Muscle of back (tissue), 11 donors: ENCODE measurements around the gene IL32. TPM values are rescaled to one million over a fixed set of nuclear protein-coding genes. Genes with fewer than 3 reads are reported as not detected.
A peak's percentile ranks its signal among the peaks of the same experiment; 100 is the strongest.

Experiments used
- DNase-seq, 3 donors: peaks; one replicate each; pipeline versions ENCODE4 v3.0.0 to v3.0.0-alpha.2; 2013
- polyA plus RNA-seq, 10 donors: library from polyadenylated mRNA; unstranded; fragments of 120-200 nt; gene quantifications; one replicate each; pipeline ENCODE4 v1.2.1, GENCODE V29; 2013; ENCODE audit not compliant: insufficient read length in 10 of 10

Gene IL32
- polyA plus RNA-seq, 10 donors: 43.8 to 181 (median 123) TPM

DNA sequence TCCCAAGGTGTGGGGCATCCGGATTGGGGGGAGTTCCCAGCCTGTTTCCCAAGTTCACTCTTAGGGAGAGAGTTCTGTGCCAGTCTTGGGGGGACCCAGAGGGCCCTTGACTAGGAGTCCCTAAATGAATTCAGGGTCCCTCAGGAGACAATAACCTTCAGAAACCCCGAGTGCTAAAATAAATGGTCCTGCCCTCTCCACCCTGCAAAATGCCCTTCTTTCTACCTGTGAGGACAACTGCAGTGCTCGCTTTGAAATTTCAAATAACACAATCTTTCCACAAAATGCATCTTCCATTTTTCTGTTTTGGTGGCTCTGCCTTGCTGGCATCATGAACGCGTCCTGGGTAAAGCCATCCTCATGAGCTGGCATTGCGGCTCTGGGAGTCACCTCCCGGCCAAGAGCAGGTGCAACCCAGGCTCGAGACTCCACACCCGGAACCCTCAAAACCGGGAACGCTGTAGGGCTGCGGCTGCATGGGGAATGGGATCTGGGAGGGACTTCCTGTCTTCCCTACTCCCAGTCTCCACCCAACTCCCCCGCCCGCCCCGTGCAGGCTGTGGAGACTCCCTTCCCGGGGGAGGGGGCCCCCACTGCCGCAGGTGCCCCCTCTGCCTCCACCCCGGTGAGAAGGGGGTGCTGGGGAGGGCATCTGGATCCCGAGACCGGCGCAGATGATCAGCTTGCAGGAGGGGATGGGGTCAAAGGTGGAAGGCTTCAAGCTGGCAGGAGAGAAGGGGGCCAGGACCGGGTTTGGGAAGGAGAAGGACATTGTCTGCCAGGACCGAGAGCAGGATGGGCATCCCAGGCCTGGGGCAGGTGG lies 46.8 kb downstream of the IL32 start, which contains the start of gene ZNF205:
ZNF205 (plus strand) TSS at position 529 of the 823 bp plus-strand sequence. CDS start 845 bp downstream, outside the sequence.
- DNase-seq: peak in 2 of 3 donors; percentile 76 to 86

DNA sequence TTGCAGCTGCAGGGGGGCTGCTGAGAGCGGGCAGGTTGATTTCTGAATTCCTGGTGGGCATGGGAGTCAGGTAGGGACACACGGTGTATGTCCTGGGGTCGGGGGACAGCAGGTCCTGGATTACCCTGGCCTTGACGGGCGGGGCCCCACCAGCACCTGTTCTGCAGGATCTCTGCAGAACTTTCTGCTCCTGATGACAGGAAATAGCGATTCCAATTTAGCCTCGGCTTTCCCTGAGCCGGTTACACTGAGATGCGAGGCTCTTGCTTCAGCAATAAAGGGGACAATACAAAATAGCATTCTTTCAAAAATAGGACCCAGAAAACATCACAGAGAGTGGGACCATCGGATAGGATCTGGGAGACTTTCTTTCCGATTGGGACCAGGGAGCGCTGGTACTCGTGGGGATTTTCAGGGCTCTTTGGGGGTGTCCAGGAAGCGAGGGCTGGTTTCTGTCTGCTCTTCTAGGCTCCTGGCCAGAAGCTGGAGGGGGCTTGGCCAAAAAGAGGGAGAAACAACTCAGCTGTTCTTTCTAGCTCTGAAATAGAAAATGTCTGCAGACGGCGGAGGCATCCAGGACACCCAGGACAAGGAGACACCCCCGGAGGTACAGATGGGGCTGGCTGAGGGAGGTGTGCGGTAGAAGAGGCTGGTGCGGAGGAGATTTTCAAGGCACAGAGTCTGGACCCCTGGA lies 47.6 kb downstream of the IL32 start:
- peak in 2 of 3 donors; percentile 62 to 82 for DNase-seq

DNA sequence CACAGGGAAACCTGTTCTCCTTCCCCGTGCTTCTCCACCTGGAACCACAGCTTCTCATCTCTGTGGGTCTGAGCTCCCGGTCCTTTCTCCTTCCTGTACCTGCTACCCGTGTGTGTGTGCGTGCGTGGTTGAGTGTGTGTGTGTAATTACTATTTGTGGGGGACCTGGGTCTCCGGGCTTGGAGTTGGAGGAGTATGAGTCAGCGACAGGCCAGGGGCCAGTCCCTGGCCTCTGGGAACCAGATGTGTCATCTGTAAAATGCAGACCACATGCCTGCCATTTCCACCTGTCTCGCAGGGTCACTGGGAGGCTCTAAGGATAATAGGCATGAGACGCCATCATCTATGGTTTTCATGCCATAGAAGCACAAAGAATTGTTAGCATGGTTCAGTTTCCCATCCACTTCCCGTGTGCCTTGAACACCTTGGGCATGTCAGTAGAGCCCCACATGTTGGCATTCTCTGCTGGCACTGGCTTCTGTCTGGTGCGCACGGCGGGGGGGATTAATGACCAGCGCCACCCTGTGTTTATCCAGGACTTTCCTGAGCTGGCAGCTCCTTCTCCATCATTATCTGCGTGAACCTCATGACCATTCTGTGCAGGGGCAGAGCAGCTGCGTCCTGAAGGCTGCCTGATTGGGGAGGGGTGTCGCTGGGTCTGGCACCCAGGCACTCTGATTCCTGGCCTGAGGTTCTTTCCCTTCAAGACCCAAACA lies 48.5 kb downstream of the IL32 start:
- DNase-seq: no peak

DNA sequence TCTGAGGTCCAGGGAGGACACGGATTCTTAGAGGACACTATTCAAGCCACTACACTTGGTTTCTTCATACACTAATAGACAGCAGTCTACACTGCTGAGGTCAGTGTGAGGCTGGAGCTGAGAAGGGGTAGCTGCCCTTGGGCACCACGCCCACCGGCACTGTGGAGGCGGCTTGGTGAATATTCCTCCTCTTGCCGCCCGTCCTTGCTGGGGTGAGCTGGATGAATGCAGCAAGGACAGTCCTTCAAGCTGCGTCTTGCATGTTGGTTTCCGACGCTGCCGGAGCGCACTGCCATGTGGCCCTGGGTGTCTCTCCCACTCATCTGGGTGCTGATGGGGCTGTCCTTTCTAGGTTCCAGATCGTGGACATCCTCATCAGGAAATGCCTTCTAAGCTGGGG lies 49.6 kb downstream of the IL32 start:
- DNase-seq: no peak

DNA sequence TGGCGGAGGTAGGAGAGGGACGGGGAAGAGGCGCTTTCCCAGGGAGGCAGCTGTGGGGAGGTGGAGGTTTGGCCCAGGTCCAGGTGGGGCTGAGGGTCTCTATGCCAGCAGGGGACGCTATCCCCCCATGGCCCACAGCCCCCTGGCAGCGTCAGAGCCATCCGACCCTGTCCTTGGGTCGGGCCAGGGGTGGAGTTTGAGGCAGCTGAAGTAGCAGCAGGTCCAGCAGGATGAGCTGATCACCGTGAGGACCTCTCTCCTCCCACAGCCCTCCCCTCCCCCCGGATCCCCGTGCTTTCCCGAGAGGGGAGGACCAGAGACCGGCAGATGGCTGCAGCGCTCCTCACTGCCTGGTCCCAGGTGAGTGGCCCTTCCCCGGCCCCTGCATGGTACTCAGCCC lies 50.1 kb downstream of the IL32 start:
- no peak for DNase-seq

DNA sequence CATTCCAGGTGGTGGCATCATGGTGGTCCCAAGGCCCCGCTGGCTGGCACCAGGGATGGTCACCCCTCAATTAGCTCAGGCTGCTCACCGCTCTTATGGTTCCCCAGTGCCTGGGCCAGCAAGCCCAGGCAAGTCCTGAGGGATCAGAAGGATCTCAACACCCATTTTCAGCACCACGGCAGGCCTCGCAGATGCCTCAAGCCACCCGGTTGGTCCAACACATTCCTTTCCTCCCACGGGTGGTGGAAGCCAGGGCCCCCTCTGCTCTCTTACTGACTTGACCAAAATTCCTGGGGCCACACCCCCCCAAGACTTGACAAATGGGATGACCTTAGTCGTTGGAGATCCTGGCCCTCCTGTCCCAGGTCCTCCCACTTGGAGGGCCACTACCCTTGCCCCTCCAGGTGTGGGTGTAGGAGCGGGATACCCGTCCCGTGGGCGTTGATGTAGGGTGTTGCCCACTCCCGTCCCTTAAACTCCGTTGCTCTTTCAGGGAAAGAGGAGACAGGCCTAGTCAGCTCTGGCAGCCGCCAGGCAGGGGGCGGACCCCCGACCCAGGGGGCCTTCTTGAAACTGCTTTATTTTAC lies 52.9 kb downstream of the IL32 start:
- DNase-seq: no peak

DNA sequence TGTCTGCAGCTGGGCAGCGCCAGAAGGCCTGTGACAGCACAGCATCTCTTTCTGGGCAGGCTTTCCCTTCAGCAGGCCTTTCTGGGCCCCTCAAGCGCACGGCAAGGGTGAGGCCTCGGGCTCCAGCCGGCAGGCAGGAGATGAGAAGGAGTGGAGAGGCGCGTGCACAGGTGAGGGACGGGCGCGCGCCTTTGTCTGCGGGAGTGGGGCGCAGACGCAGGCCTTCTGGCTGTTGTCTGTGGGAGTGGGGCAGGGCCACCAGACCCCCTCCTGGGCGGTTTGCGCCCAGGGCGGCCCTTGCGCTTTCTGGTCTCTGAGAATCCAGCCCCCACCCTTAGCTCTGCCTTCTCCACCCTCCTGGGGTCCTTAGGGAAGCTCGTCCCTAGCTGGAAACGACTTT lies 53.4 kb downstream of the IL32 start:
- DNase-seq: no peak

Other genes with a start within 250 kb of the IL32 start
- gene PRSS21, start 248.4 kb upstream of the IL32 start, polyA plus RNA-seq: under 1 TPM in 3 of 10 donors, not detected in 7; 0.24 to 0.53 (median 0.31) TPM
- gene ZG16B, start 235.3 kb upstream of the IL32 start, polyA plus RNA-seq: under 1 TPM in 9 of 10 donors, not detected in 1; 0.24 to 0.90 (median 0.56) TPM
- gene PRSS22, start 207.5 kb upstream of the IL32 start, polyA plus RNA-seq: under 1 TPM in 2 of 10 donors, not detected in 8; 0.83 to 0.94 TPM
- 10 to 100 TPM; 10.4 to 20.2 (median 15.5) TPM for gene FLYWCH2, start 182.4 kb upstream of the IL32 start, polyA plus RNA-seq
- gene FLYWCH1, start 153.7 kb upstream of the IL32 start, polyA plus RNA-seq: 10 to 100 TPM; 10.7 to 25.3 (median 17.2) TPM
- gene KREMEN2, start 101.4 kb upstream of the IL32 start, polyA plus RNA-seq: 10 to 100 TPM in 2 of 10 donors, 1 to 10 TPM in 8; 1.7 to 27.6 (median 5.6) TPM
- 10 to 100 TPM in 1 of 10 donors, 1 to 10 TPM in 9; 4.9 to 13.2 (median 7.2) TPM for gene PAQR4, start 96.3 kb upstream of the IL32 start, polyA plus RNA-seq
- 10 to 100 TPM in 4 of 10 donors, 1 to 10 TPM in 6; 5.8 to 23.0 (median 9.5) TPM for gene PKMYT1, start 85.2 kb upstream of the IL32 start, polyA plus RNA-seq
- gene CLDN9, start 52.7 kb upstream of the IL32 start, polyA plus RNA-seq: 1 to 10 TPM in 7 of 10 donors, under 1 TPM in 3; 0.45 to 2.6 (median 1.3) TPM
- gene CLDN6, start 47.5 kb upstream of the IL32 start, polyA plus RNA-seq: 1 to 10 TPM in 2 of 10 donors, under 1 TPM in 7, not detected in 1; 0.16 to 6.3 (median 0.31) TPM
- 10 to 100 TPM; 21.3 to 91.8 (median 36.6) TPM for gene TNFRSF12A, start 45.3 kb upstream of the IL32 start, polyA plus RNA-seq
- gene HCFC1R1, start 41.7 kb upstream of the IL32 start, polyA plus RNA-seq: 100 to 1,000 TPM in 8 of 10 donors, 10 to 100 TPM in 2; 68.2 to 157 (median 121) TPM
- 10 to 100 TPM; 15.9 to 26.9 (median 19.8) TPM for gene THOC6, start 41.6 kb upstream of the IL32 start, polyA plus RNA-seq
- gene BICDL2, start 28.7 kb upstream of the IL32 start, polyA plus RNA-seq: under 1 TPM in 6 of 10 donors, not detected in 4; 0.07 to 0.82 (median 0.11) TPM
- 1 to 10 TPM; 1.1 to 3.0 (median 1.8) TPM for gene MMP25, start 19.1 kb upstream of the IL32 start, polyA plus RNA-seq
- under 1 TPM in 8 of 10 donors, not detected in 2; 0.13 to 0.53 (median 0.20) TPM for gene ZSCAN10, start 33.7 kb downstream of the IL32 start, polyA plus RNA-seq
- 10 to 100 TPM in 7 of 10 donors, 1 to 10 TPM in 3; 7.5 to 14.6 (median 11.7) TPM for gene ZNF205, start 46.9 kb downstream of the IL32 start, polyA plus RNA-seq
- gene ZNF213, start 69.4 kb downstream of the IL32 start, polyA plus RNA-seq: 10 to 100 TPM in 5 of 10 donors, 1 to 10 TPM in 5; 8.1 to 11.6 (median 10.0) TPM
- not detected for gene OR1F1, start 122.6 kb downstream of the IL32 start, polyA plus RNA-seq
- 1 to 10 TPM; 5.1 to 9.2 (median 6.7) TPM for gene ZNF200, start 169.5 kb downstream of the IL32 start, polyA plus RNA-seq
- gene MEFV, start 191.0 kb downstream of the IL32 start, polyA plus RNA-seq: under 1 TPM; 0.09 to 0.65 (median 0.24) TPM
- gene ZNF263, start 217.9 kb downstream of the IL32 start, polyA plus RNA-seq: 10 to 100 TPM; 22.9 to 34.2 (median 27.5) TPM
- 10 to 100 TPM in 1 of 10 donors, 1 to 10 TPM in 9; 7.2 to 11.6 (median 8.4) TPM for gene TIGD7, start 239.8 kb downstream of the IL32 start, polyA plus RNA-seq
- gene ZNF75A, start 239.9 kb downstream of the IL32 start, polyA plus RNA-seq: 10 to 100 TPM; 19.4 to 37.1 (median 26.7) TPM